Measurements from ENCODE around the gene SH2D2A. TPM values are rescaled to one million over a fixed set of nuclear protein-coding genes. Genes with fewer than 3 reads are reported as not detected.

The SH2D2A gene
- total and polyA plus RNA-seq, 9 of the 15 experiments (the other 6 are each of a cell fraction or from before 2014, with no cell fraction given), result 0.89 to 33.6 (median 6.9) TPM

GRCh38 chr1:156813750-156814570, 2.7 kb downstream of the SH2D2A start:
- in situ Hi-C loops (cut with MboI), result no loop called here
- BruUV-seq (replicated peaks), result TSS peak; percentile 34
- FAIRE-seq (peak; percentile 74), DNase-seq (ENCODE audit: extremely low read depth in 1 of 4, low spot score in 3 of 4) (peak; percentile 86 to 95 (median 91)), ATAC-seq (peak; percentile 87)
- no peaks in the 10 kb centered on the region for H4K20me1 ChIP-seq (replicated peaks; ENCODE audit: control insufficient read depth, insufficient read depth, low read length)
- no peaks in the 10 kb centered on the region for H3K9me3 ChIP-seq (replicated peaks; ENCODE audit: control insufficient read depth, insufficient read depth, low read depth, low read length)
- peak overlapping the region; percentile 50 for H3K4me3 ChIP-seq
- H3K27ac ChIP-seq (ENCODE audit: extremely low read depth, low read depth, low read length), result peak overlapping the region; percentile 86
- peak overlapping the region; percentile 83 for H3K4me2 ChIP-seq (ENCODE audit: insufficient read depth, low read length)
- peaks cover 55 to 65% of the 10 kb centered on the region in 2 experiments for H3K4me1 ChIP-seq (replicated peaks in 1 of 2; ENCODE audit: control insufficient read depth in 2 of 2, insufficient read depth in 2 of 2, low read length in 2 of 2)
- H3K27me3 ChIP-seq (ENCODE audit: control insufficient read depth in 2 of 2, insufficient read depth in 2 of 2, low read length in 2 of 2), result no peaks in the 10 kb centered on the region
- peaks cover 22% of the 10 kb centered on the region for H3K79me2 ChIP-seq (ENCODE audit: control insufficient read depth, insufficient read depth, low read length)
- H3K36me3 ChIP-seq (ENCODE audit: control insufficient read depth, insufficient read depth, low read length), result peaks cover 16% of the 10 kb centered on the region; the same call in 2 of the 3 replicates
- no peaks in the 10 kb centered on the region for H3K9me1 ChIP-seq (ENCODE audit: control insufficient read depth, insufficient read depth, low read length)
- ChIA-PET POLR2A (interaction anchor here (0.6 to 1.3 kb wide), 8 partner anchors 10 to 116 kb away, joined by 3 to 5 read pairs (median 3); no protein-coding TSS in a partner anchor), CTCF (ENCODE audit: low intra/inter-chr PET ratio) (interaction anchor here (0.6 kb wide), 1 partner anchor 47 kb away, joined by 3 read pairs; the partner anchor contains the start of gene NTRK1)
- 10% methylated on average over 46 of the region's 60 CpGs for WGBS (ENCODE audit: insufficient coverage, low coverage, missing lambda C conversion rate)
- H3K9ac ChIP-seq (ENCODE audit: insufficient read depth in 1 of 2, low read depth in 2 of 2, low read length in 2 of 2), result peak overlapping the region; percentile 83 to 96
- intact Hi-C loops (cut with micrococcal nuclease), result no loop called here
- peak overlapping the region; percentile 94 for H2AFZ ChIP-seq (ENCODE audit: low read depth, low read length)
- TF ChIP-seq HMGXB4 (CRISPR knock-in tag; IDR thresholded peaks at IDR 0.05), result no peak
- peak; percentile 36 for TF ChIP-seq DACH1 (IDR thresholded peaks at IDR 0.05; ENCODE audit: partially characterized antibody)
- TF ChIP-seq, protein P1, sequence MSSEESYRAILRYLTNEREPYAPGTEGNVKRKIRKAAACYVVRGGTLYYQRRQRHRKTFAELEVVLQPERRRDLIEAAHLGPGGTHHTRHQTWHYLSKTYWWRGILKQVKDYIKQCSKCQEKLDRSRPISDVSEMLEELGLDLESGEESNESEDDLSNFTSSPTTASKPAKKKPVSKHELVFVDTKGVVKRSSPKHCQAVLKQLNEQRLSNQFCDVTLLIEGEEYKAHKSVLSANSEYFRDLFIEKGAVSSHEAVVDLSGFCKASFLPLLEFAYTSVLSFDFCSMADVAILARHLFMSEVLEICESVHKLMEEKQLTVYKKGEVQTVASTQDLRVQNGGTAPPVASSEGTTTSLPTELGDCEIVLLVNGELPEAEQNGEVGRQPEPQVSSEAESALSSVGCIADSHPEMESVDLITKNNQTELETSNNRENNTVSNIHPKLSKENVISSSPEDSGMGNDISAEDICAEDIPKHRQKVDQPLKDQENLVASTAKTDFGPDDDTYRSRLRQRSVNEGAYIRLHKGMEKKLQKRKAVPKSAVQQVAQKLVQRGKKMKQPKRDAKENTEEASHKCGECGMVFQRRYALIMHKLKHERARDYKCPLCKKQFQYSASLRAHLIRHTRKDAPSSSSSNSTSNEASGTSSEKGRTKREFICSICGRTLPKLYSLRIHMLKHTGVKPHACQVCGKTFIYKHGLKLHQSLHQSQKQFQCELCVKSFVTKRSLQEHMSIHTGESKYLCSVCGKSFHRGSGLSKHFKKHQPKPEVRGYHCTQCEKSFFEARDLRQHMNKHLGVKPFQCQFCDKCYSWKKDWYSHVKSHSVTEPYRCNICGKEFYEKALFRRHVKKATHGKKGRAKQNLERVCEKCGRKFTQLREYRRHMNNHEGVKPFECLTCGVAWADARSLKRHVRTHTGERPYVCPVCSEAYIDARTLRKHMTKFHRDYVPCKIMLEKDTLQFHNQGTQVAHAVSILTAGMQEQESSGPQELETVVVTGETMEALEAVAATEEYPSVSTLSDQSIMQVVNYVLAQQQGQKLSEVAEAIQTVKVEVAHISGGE (CRISPR knock-in tag; IDR thresholded peaks at IDR 0.05), result peak in 1 of 3 experiments; percentile 90; a peak in 2 of 6 replicates
- no peak for TF ChIP-seq NCOA1 (IDR thresholded peaks at IDR 0.05; ENCODE audit: low read depth)
- TF ChIP-seq SP2 (IDR thresholded peaks at IDR 0.05; ENCODE audit: extremely low read depth, low read depth, low read length, poor library complexity, severe bottlenecking), result no peak
- no peak for TF ChIP-seq CC2D1A (IDR thresholded peaks at IDR 0.05)
- TF ChIP-seq, protein P2, sequence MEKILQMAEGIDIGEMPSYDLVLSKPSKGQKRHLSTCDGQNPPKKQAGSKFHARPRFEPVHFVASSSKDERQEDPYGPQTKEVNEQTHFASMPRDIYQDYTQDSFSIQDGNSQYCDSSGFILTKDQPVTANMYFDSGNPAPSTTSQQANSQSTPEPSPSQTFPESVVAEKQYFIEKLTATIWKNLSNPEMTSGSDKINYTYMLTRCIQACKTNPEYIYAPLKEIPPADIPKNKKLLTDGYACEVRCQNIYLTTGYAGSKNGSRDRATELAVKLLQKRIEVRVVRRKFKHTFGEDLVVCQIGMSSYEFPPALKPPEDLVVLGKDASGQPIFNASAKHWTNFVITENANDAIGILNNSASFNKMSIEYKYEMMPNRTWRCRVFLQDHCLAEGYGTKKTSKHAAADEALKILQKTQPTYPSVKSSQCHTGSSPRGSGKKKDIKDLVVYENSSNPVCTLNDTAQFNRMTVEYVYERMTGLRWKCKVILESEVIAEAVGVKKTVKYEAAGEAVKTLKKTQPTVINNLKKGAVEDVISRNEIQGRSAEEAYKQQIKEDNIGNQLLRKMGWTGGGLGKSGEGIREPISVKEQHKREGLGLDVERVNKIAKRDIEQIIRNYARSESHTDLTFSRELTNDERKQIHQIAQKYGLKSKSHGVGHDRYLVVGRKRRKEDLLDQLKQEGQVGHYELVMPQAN (IDR thresholded peaks at IDR 0.05; ENCODE audit: borderline replicate concordance), result peak; percentile 92
- TF ChIP-seq SMARCE1 (IDR thresholded peaks at IDR 0.05), result no peak; the same call in 1 of the 2 replicates
- TF ChIP-seq ESRRA (IDR thresholded peaks at IDR 0.05; ENCODE audit: borderline replicate concordance, low read depth), result peak; percentile 84
- no peak for TF ChIP-seq HMG20B (CRISPR knock-in tag; IDR thresholded peaks at IDR 0.05)
- TF ChIP-seq ZFPM2 (CRISPR knock-in tag; IDR thresholded peaks at IDR 0.05), result no peak
- no peak for TF ChIP-seq NFATC3 (IDR thresholded peaks at IDR 0.05)

All from K562 (cell line).